Activated T-cell treated with anti-CD3 and anti-CD28 coated beads for 24 hours (primary cell): ENCODE data around the gene CLEC14A.

Experiments
- DNase-seq: peaks from one replicate; pipeline ENCODE4 v3.0.0-alpha.2; 2020; ENCODE audit warnings: low read depth

Gene CLEC14A

DNA sequence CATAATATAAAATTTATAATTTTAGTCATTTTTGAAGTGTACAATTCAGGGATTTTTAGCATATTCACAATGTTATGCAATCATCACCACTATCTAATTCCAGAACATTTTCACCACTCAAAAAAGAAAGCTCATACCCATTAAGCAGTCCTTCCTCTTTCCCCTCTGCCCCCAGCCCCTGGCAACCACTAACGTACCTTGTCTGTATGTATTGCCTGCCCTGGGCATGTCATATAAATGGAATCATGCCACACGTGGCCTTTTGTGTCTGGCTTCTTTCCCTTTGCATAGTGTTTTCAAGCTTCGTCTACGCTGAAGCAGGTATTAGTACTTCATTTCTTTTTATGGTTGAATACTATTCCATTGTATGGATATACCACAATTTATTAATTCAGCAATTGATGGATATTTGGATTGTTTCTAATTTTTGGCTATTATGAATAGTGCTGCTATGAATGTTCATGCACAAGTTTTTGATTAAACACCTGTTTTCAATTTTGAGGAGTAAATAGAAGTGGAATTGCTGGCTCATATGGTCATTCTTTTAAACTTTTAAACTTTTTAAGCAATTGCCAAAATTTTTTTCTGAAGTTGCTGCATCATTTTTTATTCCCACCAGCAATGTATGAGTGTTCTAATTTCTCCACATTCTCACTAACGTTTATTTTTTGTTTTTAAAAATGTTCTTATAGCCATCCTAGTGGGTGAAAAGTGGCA is 49.8 kb downstream of the CLEC14A start:
- DNase-seq, result no peak

DNA sequence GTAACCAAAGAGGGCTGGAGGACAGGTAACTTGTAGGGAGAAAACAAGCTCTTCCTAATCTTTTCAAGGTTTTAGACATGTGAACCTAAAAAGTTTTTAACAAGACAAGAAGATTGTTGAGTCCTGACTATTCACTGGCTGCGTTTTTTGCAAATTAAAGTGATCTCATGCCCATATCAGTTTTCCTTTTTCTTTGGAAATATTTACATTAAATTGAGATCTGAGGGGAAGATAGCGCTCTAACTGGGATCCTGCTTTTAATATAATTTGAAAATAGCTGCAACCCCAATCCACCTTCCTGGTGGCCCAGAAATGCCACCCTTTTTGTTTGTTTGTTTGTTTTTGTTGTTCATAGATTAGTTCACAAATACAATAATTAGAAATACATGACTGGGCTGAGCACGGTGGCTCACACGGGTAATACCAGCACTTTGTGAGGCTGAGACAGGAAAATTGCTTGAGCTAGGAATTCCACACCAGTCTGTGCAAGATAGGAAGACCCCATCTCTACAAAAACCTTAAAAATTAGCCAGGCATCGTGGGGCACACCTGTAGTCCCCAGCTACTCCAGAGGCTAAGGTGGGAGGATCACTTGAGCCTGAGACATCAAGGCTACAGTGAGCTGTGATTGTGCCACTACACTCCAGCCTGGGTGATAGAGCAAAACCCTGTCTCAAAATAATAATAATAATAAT is 50.6 kb downstream of the CLEC14A start:
- no peak for DNase-seq

DNA sequence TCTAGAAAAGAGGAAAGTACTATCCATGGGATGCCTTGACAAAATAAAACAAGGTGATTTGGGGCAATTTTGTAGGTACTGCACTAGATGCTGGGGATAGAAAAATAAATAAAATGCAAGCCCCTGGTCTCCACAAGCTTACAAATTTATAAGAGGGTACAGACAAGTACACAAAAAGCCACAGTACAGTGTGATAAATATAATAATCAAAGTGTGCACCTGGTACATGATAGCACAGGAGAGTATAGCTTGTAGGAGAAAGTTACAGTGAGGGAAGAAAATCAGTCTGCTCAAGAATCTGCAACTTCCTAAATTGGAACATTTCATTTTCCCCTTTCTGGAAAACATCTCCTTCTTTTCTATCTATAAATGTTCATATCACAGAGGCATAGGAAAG is 51.2 kb downstream of the CLEC14A start:
- DNase-seq, result no peak
